B cell (primary cell): ENCODE results near the gene PIPOX. TPM values are rescaled to one million over a fixed set of nuclear protein-coding genes. Genes with fewer than 3 reads are reported as not detected.

ENCODE experiments used
- ATAC-seq: fragments of 200-7000 bp; cut with Tn5 transposase; one replicate; pipeline ENCODE4 v1.10.0; 2021; ENCODE audit warnings: low read depth, mild to moderate bottlenecking, moderate number of reproducible peaks, moderate library complexity
- CTCF ChIA-PET: fragments of 350-600 bp; sonication (Branson Sonifier 250); formaldehyde crosslinking; loops from one replicate; lab custom pipeline; 2021; ENCODE audit warnings: antibody characterized with exemption, inconsistent platforms; lab: Charles Lee
- POLR2A ChIA-PET: fragments of 350-600 bp; sonication (Branson Sonifier 250); formaldehyde crosslinking; loops from one replicate; lab custom pipeline; 2021; ENCODE audit warnings: antibody characterized with exemption; lab: Charles Lee
- DNase-seq: peaks from one replicate; pipeline ENCODE4 v3.0.0; 2013
- H2AFZ ChIP-seq: 2 replicates; pipeline ENCODE4 v1.6.1; 2012; ENCODE audit warnings: mild to moderate bottlenecking, low read depth, low read length; ENCODE audit not compliant: insufficient read depth, poor library complexity, severe bottlenecking
- H3K27ac ChIP-seq, 2 donors: 1 replicate in 1 of 2; 2 replicates in 1 of 2; pipeline ENCODE4 v1.5.1; 2012 to 2013; ENCODE audit warnings: low read length in 2 of 2, mild to moderate bottlenecking in 2 of 2, moderate library complexity in 1 of 2
- H3K27me3 ChIP-seq, 4 experiments: fragments of 200-600 bp in 1 of 4; sonication (generic) in 1 of 4; replicated peaks in 1 of 4; 1 replicate in 2 of 4; 2 replicates in 2 of 4; pipeline versions ENCODE4 v1.6.1 to v1.7.0; 2013 to 2016; ENCODE audit warnings: low read length in 3 of 4, mild to moderate bottlenecking in 2 of 4, mixed read lengths in 1 of 4, moderate library complexity in 1 of 4; ENCODE audit not compliant: insufficient read depth in 4 of 4, control insufficient read depth in 3 of 4; ENCODE audit errors: control extremely low read depth in 1 of 4
- H3K36me3 ChIP-seq, 2 experiments: replicated peaks in 1 of 2; 1 replicate in 1 of 2; 2 replicates in 1 of 2; pipeline versions ENCODE4 v1.6.1 to v1.7.1; 2013; ENCODE audit warnings: low read length in 1 of 2; ENCODE audit not compliant: insufficient read depth in 2 of 2, control insufficient read depth in 1 of 2; ENCODE audit errors: control extremely low read depth in 1 of 2, extremely low read depth in 1 of 2
- H3K4me1 ChIP-seq, 2 donors: fragments of 200-600 bp in 1 of 2; sonication (generic) in 1 of 2; 1 replicate in 1 of 2; 2 replicates in 1 of 2; pipeline versions ENCODE4 v1.5.1 to v1.6.1; 2013 to 2017; ENCODE audit warnings: low read length in 2 of 2; ENCODE audit not compliant: control insufficient read depth in 2 of 2, insufficient read depth in 2 of 2
- H3K4me2 ChIP-seq: replicated peaks from 2 replicates; pipeline ENCODE3; 2012; ENCODE audit warnings: mild to moderate bottlenecking, low read depth, low read length; ENCODE audit not compliant: poor library complexity, severe bottlenecking
- H3K4me3 ChIP-seq, 5 experiments: fragments of 200-600 bp in 1 of 5; sonication (generic) in 1 of 5; 1 replicate in 3 of 5; 2 replicates in 2 of 5; pipeline versions ENCODE4 v1.5.1 to v1.7.0; 2011 to 2016; ENCODE audit warnings: low read length in 4 of 5, mild to moderate bottlenecking in 4 of 5, low read depth in 2 of 5, control low read depth in 1 of 5, moderate library complexity in 1 of 5; ENCODE audit not compliant: insufficient read depth in 1 of 5; ENCODE audit errors: control extremely low read depth in 1 of 5, extremely low read depth in 1 of 5
- H3K79me2 ChIP-seq: fragments of 200-600 bp; sonication (generic); one replicate; pipeline ENCODE4 v1.6.0; 2016; ENCODE audit warnings: low read length; ENCODE audit not compliant: control insufficient read depth, insufficient read depth
- H3K9ac ChIP-seq: fragments of 200-600 bp; sonication (generic); 2 replicates; pipeline ENCODE4 v1.6.1; 2017; ENCODE audit warnings: mild to moderate bottlenecking, low read length, moderate library complexity
- H3K9me3 ChIP-seq, 3 donors: one replicate each; pipeline versions ENCODE4 v1.6.1 to v1.7.1; 2013; ENCODE audit warnings: low read length in 2 of 3; ENCODE audit not compliant: control insufficient read depth in 2 of 3, insufficient read depth in 1 of 3; ENCODE audit errors: control extremely low read depth in 1 of 3
- H4K20me1 ChIP-seq: 2 replicates; pipeline ENCODE4 v1.6.0; 2012; ENCODE audit warnings: mild to moderate bottlenecking, low read length; ENCODE audit not compliant: insufficient read depth, control insufficient read depth, poor library complexity, severe bottlenecking
- H3K27ac Mint-ChIP-seq: one replicate; pipeline ENCODE4 v1.8.0; 2021; ENCODE audit warnings: mixed read lengths
- H3K27me3 Mint-ChIP-seq: one replicate; pipeline ENCODE4 v1.8.0; 2021; ENCODE audit warnings: mixed read lengths
- H3K4me1 Mint-ChIP-seq: one replicate; pipeline ENCODE4 v1.8.0; 2021; ENCODE audit warnings: mixed read lengths
- H3K4me3 Mint-ChIP-seq: one replicate; pipeline ENCODE4 v1.8.0; 2021; ENCODE audit warnings: mixed read lengths
- H3K9me3 Mint-ChIP-seq: one replicate; pipeline ENCODE4 v1.8.0; 2022; ENCODE audit warnings: mixed read lengths; ENCODE audit not compliant: insufficient read depth
- CTCF ChIP-seq: fragments of 200-600 bp; IDR thresholded peaks from one replicate; pipeline ENCODE4 v1.8.0; 2022; ENCODE audit warnings: antibody characterized with exemption, mild to moderate bottlenecking
- EZH2 ChIP-seq: IDR thresholded peaks from 2 replicates; pipeline ENCODE4 v1.6.1; 2012; ENCODE audit warnings: borderline replicate concordance, low read depth, mild to moderate bottlenecking, moderate library complexity, low read length; ENCODE audit not compliant: insufficient read depth, poor library complexity, severe bottlenecking
- WGBS: methylation state at CpG from one replicate; pipeline ENCODE4 v1.1.5; 2013; ENCODE audit warnings: missing lambda C conversion rate; ENCODE audit not compliant: insufficient coverage; 5-methylcytosine and 5-hydroxymethylcytosine counted together
- intact Hi-C: fragments of 100-400 bp; cut with micrococcal nuclease; formaldehyde crosslinking; loops from one replicate; pipeline ENCODE4 v1.10.0; 2022
- polyA plus RNA-seq: library from polyadenylated mRNA; depleted of rRNA; stranded (reverse); fragments of >200 nt; gene quantifications from 2 replicates; pipeline ENCODE4 v1.2.3, GENCODE V29; 2012
- total RNA-seq, 2 donors: library from RNA; stranded (reverse); fragments of 120-200 nt in 1 of 2; gene quantifications; 1 replicate in 1 of 2; 2 replicates in 1 of 2; pipeline versions ENCODE4 v1.2.3 to v1.2.4, GENCODE V29; 2013 to 2022

The PIPOX gene
- total and polyA plus RNA-seq, 2 donors (not counting 1 experiment from before 2014, with no cell fraction given) = 0.95 to 15.0 TPM

DNA sequence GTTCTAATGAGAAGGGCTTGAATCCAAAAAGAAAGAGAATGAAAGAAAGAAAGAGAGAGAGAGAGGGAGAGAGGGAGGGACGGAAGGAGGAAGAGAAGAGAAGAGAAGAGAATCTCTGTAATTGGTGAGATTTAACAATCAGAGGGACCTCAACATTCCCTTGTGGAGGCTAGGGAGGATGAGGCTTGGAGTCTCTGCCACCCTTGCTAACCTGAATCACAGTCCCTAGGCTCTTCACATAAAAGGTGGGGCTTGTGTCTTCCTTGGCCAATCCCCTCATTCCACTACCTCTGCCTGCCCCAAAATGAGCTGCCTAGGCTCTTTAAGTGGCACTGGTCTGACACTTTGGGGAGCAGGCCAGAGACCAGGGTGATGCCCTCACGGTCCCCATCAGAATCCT is 30.1 kb downstream of the PIPOX start:
- Histone ChIP-seq H3K4me2 (no peak overlapping the region), H3K4me1 (no peaks in the 10 kb centered on the region), H3K27me3 (no peaks in the 10 kb centered on the region), H3K36me3 (peaks cover 0 to 21% of the 10 kb centered on the region in 2 experiments), H3K9me3 (no peaks in the 10 kb centered on the region), H4K20me1 (no peaks in the 10 kb centered on the region), H3K79me2 (no peaks in the 10 kb centered on the region), H3K9ac (no peak overlapping the region), H2AFZ (no peak overlapping the region), H3K27ac (peak overlapping the region in 1 of 2 donors; percentile 6), H3K4me3 (no peak overlapping the region)
- DNase-seq (no peak), ATAC-seq (no peak)
- Mint-ChIP-seq H3K27me3 (no peaks in the 10 kb centered on the region), H3K4me3 (no peak overlapping the region), H3K4me1 (no peaks in the 10 kb centered on the region), H3K27ac (no peak overlapping the region), H3K9me3 (no peaks in the 10 kb centered on the region)
- CTCF ChIA-PET = interaction anchor here (0.7 to 1.1 kb wide), 2 partner anchors 43 to 462 kb away, joined by 3 to 4 read pairs; no protein-coding TSS in a partner anchor
- TF ChIP-seq CTCF = no peak
- no peak for TF ChIP-seq EZH2
- intact Hi-C loops = no loop called here
- POLR2A ChIA-PET = interaction anchor here (0.6 kb wide), 1 partner anchor 32 kb away, joined by 6 read pairs; no protein-coding TSS in a partner anchor
- WGBS = 100% methylated on average over 2 of the region's 2 CpGs

- ATAC-seq (no peak), DNase-seq (no peak)
- intact Hi-C loops = no loop called here
- Histone ChIP-seq H3K4me3 (no peak overlapping the region), H3K9ac (no peak overlapping the region), H4K20me1 (no peaks in the 10 kb centered on the region), H3K27ac (no peak overlapping the region), H3K79me2 (no peaks in the 10 kb centered on the region), H3K4me1 (no peaks in the 10 kb centered on the region), H3K27me3 (no peaks in the 10 kb centered on the region), H3K9me3 (no peaks in the 10 kb centered on the region), H3K4me2 (no peak overlapping the region), H2AFZ (no peak overlapping the region), H3K36me3 (peaks cover 0 to 25% of the 10 kb centered on the region in 2 experiments)
- H3K9me3 Mint-ChIP-seq = no peaks in the 10 kb centered on the region
- TF ChIP-seq EZH2 = no peak
- TF ChIP-seq CTCF = no peak
- H3K4me1 Mint-ChIP-seq = no peaks in the 10 kb centered on the region
- POLR2A ChIA-PET = interaction anchor here (0.6 kb wide), 1 partner anchor 33 kb away, joined by 6 read pairs; no protein-coding TSS in a partner anchor
- H3K27me3 Mint-ChIP-seq = no peaks in the 10 kb centered on the region
- H3K4me3 Mint-ChIP-seq = no peak overlapping the region
- CTCF ChIA-PET = no interaction called here
- no peak overlapping the region for H3K27ac Mint-ChIP-seq
- WGBS = 95% methylated on average over 3 of the region's 4 CpGs
These were observed 30.6 kb downstream of the PIPOX start for GRCh38 chr17:29073520-29073919.
